ENCODE results near the gene UBA3. TPM values are rescaled to one million over a fixed set of nuclear protein-coding genes. Genes with fewer than 3 reads are reported as not detected.

UBA3 gene
- total and polyA plus RNA-seq, 2 experiments from 2014 or later: 43.3 to 59.8 TPM

- no peak overlapping the region for H2AFZ ChIP-seq
- WGBS (ENCODE audit: low lambda C conversion rate, missing lambda C conversion rate): 80% methylated on average over 2 of the region's 2 CpGs
- DNase-seq (ENCODE audit: low spot score): no peak
- H3K79me2 ChIP-seq: peaks cover 47% of the 10 kb centered on the region
- no peaks in the 10 kb centered on the region for H3K9me2 ChIP-seq (replicated peaks; ENCODE audit: insufficient read depth)
- no peaks in the 10 kb centered on the region for H3K9me3 ChIP-seq (ENCODE audit: low read depth)
- TF ChIP-seq CTCF (IDR thresholded peaks at IDR 0.05; ENCODE audit: poor library complexity): no peak
- TF ChIP-seq EZH2 (IDR thresholded peaks at IDR 0.05; ENCODE audit: borderline replicate concordance): no peak
- TF ChIP-seq EZH2phosphoT487 (IDR thresholded peaks at IDR 0.05; ENCODE audit: low read depth, severe bottlenecking, unreplicated experiment): no peak
- peaks cover 47% of the 10 kb centered on the region for H3K4me1 ChIP-seq (ENCODE audit: insufficient read depth)
- H3K36me3 ChIP-seq (replicated peaks; ENCODE audit: insufficient read depth, low read depth): no peaks in the 10 kb centered on the region
- H3K4me2 ChIP-seq: peak overlapping the region; percentile 18
- no peaks in the 10 kb centered on the region for H4K20me1 ChIP-seq (ENCODE audit: insufficient read depth, poor library complexity, severe bottlenecking)
- H3K27me3 ChIP-seq: no peaks in the 10 kb centered on the region
- no peak overlapping the region for H3K4me3 ChIP-seq
- H3K27ac ChIP-seq: peak overlapping the region; percentile 94
Observed at GRCh38 chr3:69082361-69082760, 2.2 kb upstream of the UBA3 start.

- TF ChIP-seq CTCF (IDR thresholded peaks at IDR 0.05; ENCODE audit: poor library complexity) (no peak), EZH2phosphoT487 (IDR thresholded peaks at IDR 0.05; ENCODE audit: low read depth, severe bottlenecking, unreplicated experiment) (no peak), EZH2 (IDR thresholded peaks at IDR 0.05; ENCODE audit: borderline replicate concordance) (no peak)
- Histone ChIP-seq H4K20me1 (ENCODE audit: insufficient read depth, poor library complexity, severe bottlenecking) (no peaks in the 10 kb centered on the region), H3K27me3 (no peaks in the 10 kb centered on the region), H3K4me2 (no peak overlapping the region), H3K36me3 (replicated peaks; ENCODE audit: insufficient read depth, low read depth) (no peaks in the 10 kb centered on the region), H3K79me2 (peaks cover 47% of the 10 kb centered on the region), H3K9me2 (replicated peaks; ENCODE audit: insufficient read depth) (no peaks in the 10 kb centered on the region), H3K4me3 (no peak overlapping the region), H2AFZ (no peak overlapping the region), H3K9me3 (ENCODE audit: low read depth) (no peaks in the 10 kb centered on the region), H3K27ac (no peak overlapping the region), H3K4me1 (ENCODE audit: insufficient read depth) (peaks cover 40% of the 10 kb centered on the region)
- WGBS (ENCODE audit: low lambda C conversion rate, missing lambda C conversion rate): 63% methylated on average over 5 of the region's 5 CpGs
- no peak for DNase-seq (ENCODE audit: low spot score)
Observed at GRCh38 chr3:69081583-69082262, 1.6 kb upstream of the UBA3 start.

- peak overlapping the region; percentile 82 for H3K27ac ChIP-seq
- H3K36me3 ChIP-seq (replicated peaks; ENCODE audit: insufficient read depth, low read depth): no peaks in the 10 kb centered on the region
- peak; percentile 43 for DNase-seq (ENCODE audit: low spot score)
- peak overlapping the region; percentile 90 for H3K4me2 ChIP-seq
- H3K4me1 ChIP-seq (ENCODE audit: insufficient read depth): peaks cover 37% of the 10 kb centered on the region
- no peaks in the 10 kb centered on the region for H4K20me1 ChIP-seq (ENCODE audit: insufficient read depth, poor library complexity, severe bottlenecking)
- no peaks in the 10 kb centered on the region for H3K27me3 ChIP-seq
- no peaks in the 10 kb centered on the region for H3K9me2 ChIP-seq (replicated peaks; ENCODE audit: insufficient read depth)
- H3K4me3 ChIP-seq: peak overlapping the region; percentile 72
- no peaks in the 10 kb centered on the region for H3K9me3 ChIP-seq (ENCODE audit: low read depth)
- peak overlapping the region; percentile 76 for H2AFZ ChIP-seq
- H3K79me2 ChIP-seq: peaks cover 58% of the 10 kb centered on the region
- TF ChIP-seq CTCF (IDR thresholded peaks at IDR 0.05; ENCODE audit: poor library complexity) (no peak), EZH2phosphoT487 (IDR thresholded peaks at IDR 0.05; ENCODE audit: low read depth, severe bottlenecking, unreplicated experiment) (no peak), EZH2 (IDR thresholded peaks at IDR 0.05; ENCODE audit: borderline replicate concordance) (no peak)
- 6% methylated on average over 15 of the region's 29 CpGs for WGBS (ENCODE audit: low lambda C conversion rate, missing lambda C conversion rate)
Observed at GRCh38 chr3:69079269-69080159, 651 bp downstream of the UBA3 start.

Data from hepatocyte (in vitro differentiated cells).